Hepatocyte (in vitro differentiated cells): ENCODE data around the gene TOX2. TPM values are rescaled to one million over a fixed set of nuclear protein-coding genes. Genes with fewer than 3 reads are reported as not detected.

Experiments used
- DNase-seq: peaks from one replicate; pipeline ENCODE4 v3.0.0-alpha.2; 2016; ENCODE audit warnings: low spot score
- H2AFZ ChIP-seq: fragments of 200-600 bp; sonication (generic); 2 replicates; pipeline ENCODE4 v1.6.0; 2016; ENCODE audit warnings: antibody characterized with exemption, mild to moderate bottlenecking
- H3K27ac ChIP-seq: fragments of 200-600 bp; sonication (generic); 2 replicates; pipeline ENCODE4 v1.5.1; 2016; ENCODE audit warnings: mild to moderate bottlenecking
- H3K27me3 ChIP-seq: fragments of 200-600 bp; sonication (generic); 2 replicates; pipeline ENCODE4 v1.6.1; 2016
- H3K36me3 ChIP-seq: fragments of 200-600 bp; sonication (generic); replicated peaks from 2 replicates; pipeline ENCODE4 v1.5.1; 2016; ENCODE audit warnings: low read depth; ENCODE audit not compliant: insufficient read depth
- H3K4me1 ChIP-seq: fragments of 200-600 bp; sonication (generic); 2 replicates; pipeline ENCODE4 v1.5.1; 2016; ENCODE audit warnings: mild to moderate bottlenecking, moderate library complexity; ENCODE audit not compliant: insufficient read depth
- H3K4me2 ChIP-seq: fragments of 200-600 bp; sonication (generic); 2 replicates; pipeline ENCODE4 v1.6.0; 2016
- H3K4me3 ChIP-seq: fragments of 200-600 bp; sonication (generic); 2 replicates; pipeline ENCODE4 v1.5.1; 2016; ENCODE audit warnings: mild to moderate bottlenecking
- H3K79me2 ChIP-seq: fragments of 200-600 bp; sonication (generic); 2 replicates; pipeline ENCODE4 v1.6.0; 2017; ENCODE audit warnings: mild to moderate bottlenecking
- H3K9me2 ChIP-seq: fragments of 200-600 bp; sonication (generic); replicated peaks from 2 replicates; pipeline ENCODE4 v1.6.0; 2017; ENCODE audit warnings: mild to moderate bottlenecking; ENCODE audit not compliant: insufficient read depth
- H3K9me3 ChIP-seq: fragments of 200-600 bp; sonication (generic); 2 replicates; pipeline ENCODE4 v1.5.1; 2016; ENCODE audit warnings: low read depth, mild to moderate bottlenecking
- H4K20me1 ChIP-seq: fragments of 200-600 bp; sonication (generic); 2 replicates; pipeline ENCODE4 v1.6.0; 2016; ENCODE audit warnings: mild to moderate bottlenecking; ENCODE audit not compliant: insufficient read depth, poor library complexity, severe bottlenecking
- EZH2 ChIP-seq: fragments of 200-600 bp; sonication (generic); IDR thresholded peaks from 2 replicates; pipeline ENCODE4 v1.6.1; 2016; ENCODE audit warnings: antibody characterized with exemption, mild to moderate bottlenecking, borderline replicate concordance
- EZH2phosphoT487 ChIP-seq: fragments of 200-600 bp; sonication (generic); IDR thresholded peaks from one replicate; pipeline ENCODE4 v1.6.1; 2018; ENCODE audit warnings: antibody characterized with exemption, mild to moderate bottlenecking, low read depth, moderate library complexity; ENCODE audit not compliant: unreplicated experiment, severe bottlenecking
- WGBS: methylation state at CpG from one replicate; pipeline ENCODE4 v1.1.6; 2016; ENCODE audit warnings: low lambda C conversion rate; ENCODE audit errors: missing lambda C conversion rate; 5-methylcytosine and 5-hydroxymethylcytosine counted together
- polyA plus RNA-seq: library from polyadenylated mRNA; unstranded; fragments of >200 nt; fragmentation: Nextera tagmentation; extraction: Ambion mirVana; gene quantifications from 2 replicates; pipeline ENCODE4 v1.2.1, GENCODE V29; 2016
- total RNA-seq: library from RNA; depleted of rRNA; stranded (reverse); fragments of >200 nt; gene quantifications from 2 replicates; pipeline ENCODE4 v1.2.3, GENCODE V29; 2014
- TF ChIP-seq, protein P1 (sequence below): fragments of 200-600 bp; sonication (generic); IDR thresholded peaks from 2 replicates; pipeline ENCODE4 v1.5.1; 2016; ENCODE audit warnings: antibody characterized with exemption, mild to moderate bottlenecking; ENCODE audit not compliant: poor library complexity

The TOX2 gene
- total and polyA plus RNA-seq, 2 experiments from 2014 or later = 0.87 to 12.1 TPM

GRCh38 chr20:43963872-43964791 is 49.5 kb downstream of the TOX2 start:
- no peak overlapping the region for H3K27ac ChIP-seq

GRCh38 chr20:43968341-43969000 is 53.8 kb downstream of the TOX2 start:
- TF ChIP-seq, protein P1, sequence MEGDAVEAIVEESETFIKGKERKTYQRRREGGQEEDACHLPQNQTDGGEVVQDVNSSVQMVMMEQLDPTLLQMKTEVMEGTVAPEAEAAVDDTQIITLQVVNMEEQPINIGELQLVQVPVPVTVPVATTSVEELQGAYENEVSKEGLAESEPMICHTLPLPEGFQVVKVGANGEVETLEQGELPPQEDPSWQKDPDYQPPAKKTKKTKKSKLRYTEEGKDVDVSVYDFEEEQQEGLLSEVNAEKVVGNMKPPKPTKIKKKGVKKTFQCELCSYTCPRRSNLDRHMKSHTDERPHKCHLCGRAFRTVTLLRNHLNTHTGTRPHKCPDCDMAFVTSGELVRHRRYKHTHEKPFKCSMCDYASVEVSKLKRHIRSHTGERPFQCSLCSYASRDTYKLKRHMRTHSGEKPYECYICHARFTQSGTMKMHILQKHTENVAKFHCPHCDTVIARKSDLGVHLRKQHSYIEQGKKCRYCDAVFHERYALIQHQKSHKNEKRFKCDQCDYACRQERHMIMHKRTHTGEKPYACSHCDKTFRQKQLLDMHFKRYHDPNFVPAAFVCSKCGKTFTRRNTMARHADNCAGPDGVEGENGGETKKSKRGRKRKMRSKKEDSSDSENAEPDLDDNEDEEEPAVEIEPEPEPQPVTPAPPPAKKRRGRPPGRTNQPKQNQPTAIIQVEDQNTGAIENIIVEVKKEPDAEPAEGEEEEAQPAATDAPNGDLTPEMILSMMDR = no peak
- TF ChIP-seq EZH2phosphoT487 = no peak
- no peak for TF ChIP-seq EZH2
- 72% methylated on average over 5 of the region's 5 CpGs for WGBS
- Histone ChIP-seq H3K4me1 (no peaks in the 10 kb centered on the region), H4K20me1 (no peaks in the 10 kb centered on the region), H2AFZ (no peak overlapping the region), H3K9me3 (no peaks in the 10 kb centered on the region), H3K36me3 (no peaks in the 10 kb centered on the region), H3K27ac (no peak overlapping the region), H3K27me3 (no peaks in the 10 kb centered on the region), H3K4me3 (no peak overlapping the region), H3K79me2 (no peaks in the 10 kb centered on the region), H3K4me2 (no peak overlapping the region), H3K9me2 (no peaks in the 10 kb centered on the region)
- no peak for DNase-seq

More at GRCh38 chr20:43963872-43964791, 49.5 kb downstream of the TOX2 start:
- no peaks in the 10 kb centered on the region for H4K20me1 ChIP-seq
- no peaks in the 10 kb centered on the region for H3K9me3 ChIP-seq
- H3K4me1 ChIP-seq = peaks cover 1% of the 10 kb centered on the region
- H2AFZ ChIP-seq = no peak overlapping the region
- H3K79me2 ChIP-seq = no peaks in the 10 kb centered on the region
- no peaks in the 10 kb centered on the region for H3K27me3 ChIP-seq
- no peaks in the 10 kb centered on the region for H3K36me3 ChIP-seq
- no peaks in the 10 kb centered on the region for H3K9me2 ChIP-seq
- TF ChIP-seq EZH2 (no peak), EZH2phosphoT487 (no peak)
- TF ChIP-seq, protein P1 = no peak
- H3K4me2 ChIP-seq = no peak overlapping the region
- no peak for DNase-seq
- H3K4me3 ChIP-seq = no peak overlapping the region
- 72% methylated on average over 10 of the region's 10 CpGs for WGBS

- H3K9me2 ChIP-seq = no peaks in the 10 kb centered on the region
- H4K20me1 ChIP-seq = no peaks in the 10 kb centered on the region
- TF ChIP-seq EZH2phosphoT487 (no peak), EZH2 (no peak)
- TF ChIP-seq, protein P1 = no peak
- no peak overlapping the region for H3K4me3 ChIP-seq
- H3K4me1 ChIP-seq = no peaks in the 10 kb centered on the region
- no peaks in the 10 kb centered on the region for H3K27me3 ChIP-seq
- H3K79me2 ChIP-seq = no peaks in the 10 kb centered on the region
- 91% methylated on average over 7 of the region's 7 CpGs for WGBS
- H3K36me3 ChIP-seq = no peaks in the 10 kb centered on the region
- H3K4me2 ChIP-seq = no peak overlapping the region
- H2AFZ ChIP-seq = no peak overlapping the region
- no peak for DNase-seq
- no peak overlapping the region for H3K27ac ChIP-seq
- H3K9me3 ChIP-seq = no peaks in the 10 kb centered on the region
Measured at GRCh38 chr20:43969028-43969447, 54.4 kb downstream of the TOX2 start.
